ENCODE data around the gene LRG1.

The LRG1 gene

GRCh38 chr19:4511300-4512054, 28.4 kb downstream of the LRG1 start:
- no peak for DNase-seq (ENCODE audit: low read depth in 2 of 2, low spot score in 1 of 2)

GRCh38 chr19:4510435-4511255, 29.2 kb downstream of the LRG1 start:
- DNase-seq (ENCODE audit: low read depth in 2 of 2, low spot score in 1 of 2) = no peak

GRCh38 chr19:4508698-4509097, 31.1 kb downstream of the LRG1 start:
- no peak for DNase-seq (ENCODE audit: low read depth in 2 of 2, low spot score in 1 of 2)

GRCh38 chr19:4507804-4508203, 32.0 kb downstream of the LRG1 start:
- DNase-seq (ENCODE audit: low read depth in 2 of 2, low spot score in 1 of 2) = no peak

- DNase-seq (ENCODE audit: low read depth in 2 of 2, low spot score in 1 of 2) = no peak
Observed at GRCh38 chr19:4507150-4507452, 32.7 kb downstream of the LRG1 start.

- no peak for DNase-seq (ENCODE audit: low read depth in 2 of 2, low spot score in 1 of 2)
Observed at GRCh38 chr19:4506449-4507149, 33.2 kb downstream of the LRG1 start.

GRCh38 chr19:4505570-4506448, 34.0 kb downstream of the LRG1 start:
- no peak for DNase-seq (ENCODE audit: low read depth in 2 of 2, low spot score in 1 of 2)

- DNase-seq (ENCODE audit: low read depth in 2 of 2, low spot score in 1 of 2) = no peak
Observed at GRCh38 chr19:4504891-4505569, 34.8 kb downstream of the LRG1 start.

GRCh38 chr19:4504297-4504701, 35.5 kb downstream of the LRG1 start:
- DNase-seq (ENCODE audit: low read depth in 2 of 2, low spot score in 1 of 2) = no peak

GRCh38 chr19:4503825-4504170, 36.0 kb downstream of the LRG1 start:
- DNase-seq (ENCODE audit: low read depth in 2 of 2, low spot score in 1 of 2) = no peak

GRCh38 chr19:4503132-4503824, 36.6 kb downstream of the LRG1 start:
- no peak for DNase-seq (ENCODE audit: low read depth in 2 of 2, low spot score in 1 of 2)

GRCh38 chr19:4502282-4503131, 37.3 kb downstream of the LRG1 start:
- no peak for DNase-seq (ENCODE audit: low read depth in 2 of 2, low spot score in 1 of 2)

- DNase-seq (ENCODE audit: low read depth in 2 of 2, low spot score in 1 of 2) = no peak
Observed at GRCh38 chr19:4501691-4502090, 38.1 kb downstream of the LRG1 start.

- no peak for DNase-seq (ENCODE audit: low read depth in 2 of 2, low spot score in 1 of 2)
Observed at GRCh38 chr19:4500841-4501591, 38.8 kb downstream of the LRG1 start.

- DNase-seq (ENCODE audit: low read depth in 2 of 2, low spot score in 1 of 2) = no peak
Observed at GRCh38 chr19:4499855-4500254, 40.0 kb downstream of the LRG1 start.

- DNase-seq (ENCODE audit: low read depth in 2 of 2, low spot score in 1 of 2) = no peak
Observed at GRCh38 chr19:4499318-4499717, 40.5 kb downstream of the LRG1 start.

- no peak for DNase-seq (ENCODE audit: low read depth in 2 of 2, low spot score in 1 of 2)
Observed at GRCh38 chr19:4498694-4499093, 41.1 kb downstream of the LRG1 start.

- DNase-seq (ENCODE audit: low read depth in 2 of 2, low spot score in 1 of 2) = no peak
Observed at GRCh38 chr19:4497770-4498389, 42.0 kb downstream of the LRG1 start.

Measured in stimulated activated CD8-positive, alpha-beta memory T cell treated with anti-CD3 and anti-CD28 coated beads, Interleukin-4, amount 100 ng/mL, for 1 hour (primary cell).